22Rv1 (cell line): Measurements from ENCODE around the gene NFKBIZ.

Experiments used
- CTCF ChIP-seq: fragments of 450-650 bp; IDR thresholded peaks from 2 replicates; pipeline ENCODE4 v1.5.1; 2017; ENCODE audit warnings: mild to moderate bottlenecking
- ZFX ChIP-seq: fragments of 450-650 bp; IDR thresholded peaks from 2 replicates; pipeline ENCODE4 v1.6.1; 2017; ENCODE audit warnings: antibody characterized with exemption, borderline replicate concordance

DNA sequence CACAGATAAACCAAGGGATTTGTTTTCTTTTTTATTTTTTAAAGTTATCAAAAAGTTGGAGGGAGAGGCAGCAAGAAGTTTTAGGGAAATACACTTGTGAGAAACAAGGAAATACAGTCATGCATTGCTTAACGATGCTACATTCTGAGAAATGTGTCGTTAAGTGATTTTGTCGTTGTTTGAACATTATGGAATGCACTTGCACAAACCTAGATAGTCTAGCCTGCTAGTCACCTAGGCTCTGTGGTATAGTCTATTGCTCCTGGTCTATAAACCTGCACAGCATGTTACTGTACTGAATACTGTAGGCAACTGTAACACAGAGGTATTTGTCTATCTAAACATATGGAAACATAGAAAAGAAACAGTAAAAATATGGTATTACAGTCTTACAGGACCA lies 2.0 kb upstream of the NFKBIZ start:
- no peak for TF ChIP-seq CTCF
- TF ChIP-seq ZFX: no peak
